Stomach smooth muscle (tissue), 2 donors: Measurements from ENCODE around the gene C3AR1.
"Not testable (repeated sequence)": the region's sequence is repeated elsewhere in the genome, so short reads cannot be mapped to it uniquely, and the experiment has no call there.

ENCODE experiments used
- H3K27ac ChIP-seq: one replicate; pipeline ENCODE4 v1.7.0; 2013; ENCODE audit warnings: mild to moderate bottlenecking, low read length, inconsistent platforms
- H3K27me3 ChIP-seq, 2 donors: one replicate each; pipeline ENCODE4 v1.7.0; 2013; ENCODE audit warnings: low read length in 2 of 2; ENCODE audit not compliant: insufficient read depth in 2 of 2, control insufficient read depth in 1 of 2
- H3K36me3 ChIP-seq, 2 donors: one replicate each; pipeline ENCODE4 v1.7.0; 2013; ENCODE audit warnings: low read length in 2 of 2; ENCODE audit not compliant: control insufficient read depth in 2 of 2, insufficient read depth in 2 of 2
- H3K4me1 ChIP-seq: one replicate; pipeline ENCODE4 v1.7.0; 2013; ENCODE audit warnings: low read length; ENCODE audit not compliant: control insufficient read depth, insufficient read depth
- H3K4me3 ChIP-seq, 2 donors: one replicate each; pipeline ENCODE4 v1.7.0; 2013; ENCODE audit warnings: low read length in 2 of 2
- H3K9ac ChIP-seq, 2 donors: one replicate each; pipeline ENCODE4 v1.7.0; 2013; ENCODE audit warnings: low read length in 2 of 2, mild to moderate bottlenecking in 1 of 2
- H3K9me3 ChIP-seq, 2 donors: one replicate each; pipeline ENCODE4 v1.7.0; 2013; ENCODE audit warnings: low read length in 2 of 2; ENCODE audit not compliant: control insufficient read depth in 2 of 2
- donor health status: healthy.
- donor health status: Pancreatic carcinoma.

The C3AR1 gene

GRCh38 chr12:8030189-8030588, 36.0 kb downstream of the C3AR1 start:
- Histone ChIP-seq H3K27ac (no peak overlapping the region), H3K4me3 (no peak overlapping the region), H3K27me3 (no peaks in the 10 kb centered on the region), H3K4me1 (peaks cover 35% of the 10 kb centered on the region), H3K36me3 (no peaks in the 10 kb centered on the region), H3K9ac (no peak overlapping the region), H3K9me3 (no peaks in the 10 kb centered on the region)

- Histone ChIP-seq H3K9ac (no peak overlapping the region), H3K4me1 (peaks cover 16% of the 10 kb centered on the region), H3K4me3 (no peak overlapping the region), H3K36me3 (no peaks in the 10 kb centered on the region), H3K27me3 (no peaks in the 10 kb centered on the region), H3K27ac (no peak overlapping the region), H3K9me3 (no peaks in the 10 kb centered on the region)
These were observed 37.9 kb downstream of the C3AR1 start for GRCh38 chr12:8028267-8028666.

- Histone ChIP-seq H3K36me3 (no peaks in the 10 kb centered on the region), H3K9ac (no peak overlapping the region), H3K27ac (no peak overlapping the region), H3K4me3 (no peak overlapping the region), H3K9me3 (no peaks in the 10 kb centered on the region), H3K4me1 (peaks cover 13% of the 10 kb centered on the region), H3K27me3 (no peaks in the 10 kb centered on the region)
These were observed 38.3 kb downstream of the C3AR1 start for GRCh38 chr12:8027856-8028255.

GRCh38 chr12:8026291-8026900, 39.8 kb downstream of the C3AR1 start:
- Histone ChIP-seq H3K27ac (peak overlapping the region; percentile 100), H3K27me3 (no peaks in the 10 kb centered on the region), H3K9me3 (no peaks in the 10 kb centered on the region), H3K36me3 (no peaks in the 10 kb centered on the region), H3K4me3 (peak overlapping the region; percentile 89 to 98), H3K9ac (peak overlapping the region; percentile 97 to 99), H3K4me1 (peaks cover 5% of the 10 kb centered on the region)

GRCh38 chr12:8018666-8019581, 47.2 kb downstream of the C3AR1 start:
- H3K27ac ChIP-seq: no peak overlapping the region

GRCh38 chr12:8018213-8018612, 47.9 kb downstream of the C3AR1 start:
- not testable (repeated sequence) for H3K27ac ChIP-seq, H3K9ac ChIP-seq, H3K9me3 ChIP-seq, H3K36me3 ChIP-seq, H3K4me1 ChIP-seq
- Histone ChIP-seq H3K4me3 (peak overlapping the region in 1 of 2 donors; percentile 57), H3K27me3 (peaks cover 20 to 22% of the 10 kb centered on the region in 2 donors)

More at GRCh38 chr12:8018666-8019581, 47.2 kb downstream of the C3AR1 start:
- H3K4me1 ChIP-seq: peaks cover 6% of the 10 kb centered on the region
- no peaks in the 10 kb centered on the region for H3K9me3 ChIP-seq
- H3K27me3 ChIP-seq: peaks cover 20 to 22% of the 10 kb centered on the region in 2 donors
- H3K36me3 ChIP-seq: no peaks in the 10 kb centered on the region
- H3K4me3 ChIP-seq: peak overlapping the region in 1 of 2 donors; percentile 57
- H3K9ac ChIP-seq: no peak overlapping the region

- H3K27me3 ChIP-seq: peaks cover 20 to 25% of the 10 kb centered on the region in 2 donors
- H3K36me3 ChIP-seq: no peaks in the 10 kb centered on the region
- no peak overlapping the region for H3K9ac ChIP-seq
- H3K27ac ChIP-seq: no peak overlapping the region
- H3K4me3 ChIP-seq: no peak overlapping the region
- no peaks in the 10 kb centered on the region for H3K9me3 ChIP-seq
- H3K4me1 ChIP-seq: peaks cover 6% of the 10 kb centered on the region
These were observed 51.3 kb downstream of the C3AR1 start for GRCh38 chr12:8014836-8015235.

- H3K4me1 ChIP-seq: no peaks in the 10 kb centered on the region
- H3K4me3 ChIP-seq: no peak overlapping the region
- H3K27ac ChIP-seq: no peak overlapping the region
- no peaks in the 10 kb centered on the region for H3K9me3 ChIP-seq
- no peaks in the 10 kb centered on the region for H3K36me3 ChIP-seq
- H3K9ac ChIP-seq: no peak overlapping the region
- H3K27me3 ChIP-seq: peaks cover 10% of the 10 kb centered on the region in 2 donors
These were observed 53.4 kb downstream of the C3AR1 start for GRCh38 chr12:8012651-8013309.

- peaks cover 5 to 6% of the 10 kb centered on the region in 2 donors for H3K27me3 ChIP-seq
- H3K4me3 ChIP-seq: no peak overlapping the region
- H3K9me3 ChIP-seq: no peaks in the 10 kb centered on the region
- H3K36me3 ChIP-seq: no peaks in the 10 kb centered on the region
- no peaks in the 10 kb centered on the region for H3K4me1 ChIP-seq
- no peak overlapping the region for H3K27ac ChIP-seq
- no peak overlapping the region for H3K9ac ChIP-seq
These were observed 54.8 kb downstream of the C3AR1 start for GRCh38 chr12:8011331-8011730.
